GM13976 (cell line): ENCODE results near the gene UGGT2.

Source experiments
- DNase-seq: peaks from one replicate; pipeline ENCODE4 v3.0.0; 2012; ENCODE audit warnings: low spot score
- in situ Hi-C: fragments of 300-500 bp; cut with MboI; formaldehyde crosslinking; loops from one replicate; pipeline ENCODE4 v1.12.0; 2022; ENCODE audit warnings: low sequenced_read_pairs, mixed read lengths, inconsistent platforms; ENCODE audit not compliant: unreplicated experiment
- TF ChIP-seq, protein P1 (sequence below): IDR thresholded peaks from 2 replicates; pipeline ENCODE4 v1.5.1; 2012; ENCODE audit warnings: borderline replicate concordance, mild to moderate bottlenecking; ENCODE audit not compliant: insufficient read depth; ENCODE audit errors: extremely low read depth, missing control alignments, control extremely low read depth

The UGGT2 gene

GRCh38 chr13:95926231-95926630, 127.0 kb downstream of the UGGT2 start:
- in situ Hi-C loops, result no loop called here
- TF ChIP-seq, protein P1, sequence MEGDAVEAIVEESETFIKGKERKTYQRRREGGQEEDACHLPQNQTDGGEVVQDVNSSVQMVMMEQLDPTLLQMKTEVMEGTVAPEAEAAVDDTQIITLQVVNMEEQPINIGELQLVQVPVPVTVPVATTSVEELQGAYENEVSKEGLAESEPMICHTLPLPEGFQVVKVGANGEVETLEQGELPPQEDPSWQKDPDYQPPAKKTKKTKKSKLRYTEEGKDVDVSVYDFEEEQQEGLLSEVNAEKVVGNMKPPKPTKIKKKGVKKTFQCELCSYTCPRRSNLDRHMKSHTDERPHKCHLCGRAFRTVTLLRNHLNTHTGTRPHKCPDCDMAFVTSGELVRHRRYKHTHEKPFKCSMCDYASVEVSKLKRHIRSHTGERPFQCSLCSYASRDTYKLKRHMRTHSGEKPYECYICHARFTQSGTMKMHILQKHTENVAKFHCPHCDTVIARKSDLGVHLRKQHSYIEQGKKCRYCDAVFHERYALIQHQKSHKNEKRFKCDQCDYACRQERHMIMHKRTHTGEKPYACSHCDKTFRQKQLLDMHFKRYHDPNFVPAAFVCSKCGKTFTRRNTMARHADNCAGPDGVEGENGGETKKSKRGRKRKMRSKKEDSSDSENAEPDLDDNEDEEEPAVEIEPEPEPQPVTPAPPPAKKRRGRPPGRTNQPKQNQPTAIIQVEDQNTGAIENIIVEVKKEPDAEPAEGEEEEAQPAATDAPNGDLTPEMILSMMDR, result no peak
- no peak for DNase-seq

DNA sequence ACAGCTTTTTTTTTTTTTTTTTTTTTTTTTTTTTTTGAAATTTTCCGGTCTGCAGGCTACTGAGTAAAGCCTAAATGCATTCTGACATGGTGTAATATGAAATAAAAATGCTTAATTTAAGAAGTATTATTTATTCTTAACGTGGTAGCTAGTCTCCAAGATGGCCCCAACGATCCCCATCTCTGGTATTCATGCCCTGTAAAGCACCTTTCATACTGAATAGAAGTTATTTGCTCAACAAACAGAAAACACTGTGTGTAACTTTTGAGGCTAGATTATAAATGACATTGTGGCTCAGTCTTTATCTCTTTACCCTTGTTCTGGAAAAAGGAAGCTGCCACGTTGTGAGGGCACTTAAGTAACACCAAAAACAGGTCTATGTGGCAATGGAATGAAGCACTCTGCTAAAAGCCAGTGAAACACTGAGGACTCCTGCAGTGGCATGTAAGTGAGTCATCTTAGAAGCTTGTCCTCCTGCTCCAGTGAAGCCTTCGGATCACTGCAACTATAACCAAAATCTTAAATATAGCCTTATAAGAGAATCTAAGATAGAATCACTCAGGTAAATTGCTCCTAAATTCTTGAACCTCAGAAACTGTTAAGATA, 128.7 kb downstream of the UGGT2 start:
- TF ChIP-seq, protein P1, result no peak
- in situ Hi-C loops, result no loop called here
- no peak for DNase-seq

- TF ChIP-seq, protein P1, result no peak
- no peak for DNase-seq
- in situ Hi-C loops, result no loop called here
Observed at GRCh38 chr13:95921485-95921884, 131.7 kb downstream of the UGGT2 start.

GRCh38 chr13:95920485-95920884, 132.7 kb downstream of the UGGT2 start:
- in situ Hi-C loops, result no loop called here
- TF ChIP-seq, protein P1, result no peak
- no peak for DNase-seq

DNA sequence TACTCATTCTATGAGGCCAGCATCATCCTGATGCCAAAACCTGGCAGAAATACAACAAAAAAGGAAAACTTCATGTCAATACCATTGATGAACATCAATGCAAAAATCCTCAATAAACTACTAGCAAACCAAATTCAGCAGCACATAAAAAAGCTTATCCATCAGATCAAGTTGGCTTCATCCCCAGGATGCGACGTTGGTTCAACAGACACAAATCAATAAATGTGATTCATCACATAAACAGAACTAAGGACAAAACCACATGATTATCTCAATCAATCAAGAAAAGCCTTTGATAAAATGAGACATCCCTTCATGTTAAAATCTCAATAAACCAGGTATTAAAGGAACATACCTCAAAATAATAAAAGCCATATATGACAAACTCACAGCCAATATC, 134.3 kb downstream of the UGGT2 start:
- no peak for DNase-seq
- TF ChIP-seq, protein P1, result no peak
- in situ Hi-C loops, result no loop called here

GRCh38 chr13:95914991-95915501, 138.2 kb downstream of the UGGT2 start:
- in situ Hi-C loops, result no loop called here
- TF ChIP-seq, protein P1, result no peak
- DNase-seq, result no peak
